Measurements from ENCODE around the gene TAF11L5. TPM values are rescaled to one million over a fixed set of nuclear protein-coding genes. Genes with fewer than 3 reads are reported as not detected.
"Not testable (repeated sequence)": the region's sequence is repeated elsewhere in the genome, so short reads cannot be mapped to it uniquely, and the experiment has no call there.

Gene TAF11L5
- total and polyA plus RNA-seq, 2 of the 13 experiments (the other 11 are each of a cell fraction or from before 2014, with no cell fraction given) = not detected

DNA sequence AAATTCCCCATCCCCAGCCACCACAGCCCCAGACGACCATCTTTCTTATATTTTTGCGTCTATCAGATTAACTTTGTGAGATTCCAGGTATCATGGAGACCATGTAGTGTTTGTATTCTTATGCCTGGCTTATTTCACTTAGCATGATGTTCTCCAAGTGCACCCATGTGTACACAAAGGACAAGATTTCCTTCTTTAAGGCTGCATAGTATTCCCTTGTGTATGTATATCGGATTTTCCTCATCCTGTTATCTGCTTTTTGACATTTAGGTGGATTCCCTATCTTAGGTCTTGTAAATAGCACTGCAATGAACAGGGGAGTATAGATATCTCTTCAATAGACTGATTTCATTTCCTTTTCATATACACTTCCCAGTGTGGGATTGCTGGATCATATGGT is 32.3 kb upstream of the TAF11L5 start:
- Histone ChIP-seq H4K20me1 (ENCODE audit: insufficient read depth, low read length) (no peaks in the 10 kb centered on the region), H3K79me2 (ENCODE audit: insufficient read depth, low read length) (no peaks in the 10 kb centered on the region), H2AFZ (ENCODE audit: low read length) (no peak overlapping the region), H3K36me3 (replicated peaks in 1 of 2; ENCODE audit: control insufficient read depth in 1 of 2, insufficient read depth in 2 of 2, low read length in 2 of 2) (no peaks in the 10 kb centered on the region), H3K9ac (ENCODE audit: insufficient read depth, low read depth, low read length) (no peak overlapping the region), H3K4me1 (ENCODE audit: insufficient read depth, low read length) (no peaks in the 10 kb centered on the region), H3K9me3 (ENCODE audit: low read length) (no peaks in the 10 kb centered on the region), H3K4me3 (replicated peaks in 1 of 3; ENCODE audit: insufficient read depth in 1 of 3, low read depth in 2 of 3, low read length in 3 of 3) (no peak overlapping the region), H3K27ac (ENCODE audit: extremely low read length, insufficient read depth, low read length) (no peak overlapping the region), H3K27me3 (ENCODE audit: control insufficient read depth in 1 of 2, insufficient read depth in 2 of 2, low read length in 2 of 2) (no peaks in the 10 kb centered on the region), H3K4me2 (ENCODE audit: low read depth, low read length) (no peak overlapping the region)
- no peak for TF ChIP-seq ZNF850 (CRISPR knock-in tag; conservative IDR thresholded peaks at IDR 0.05)
- no peak for TF ChIP-seq ZNF644 (CRISPR knock-in tag; IDR thresholded peaks at IDR 0.05; ENCODE audit: low read depth)
- no peak for TF ChIP-seq RELA (CRISPR knock-in tag; IDR thresholded peaks at IDR 0.05)
- no peak for TF ChIP-seq MATR3 (CRISPR knock-in tag; IDR thresholded peaks at IDR 0.05)
- 10% methylated on average over 3 of the region's 3 CpGs for WGBS (ENCODE audit: low lambda C conversion rate)
- BruUV-seq (replicated peaks) = no TSS peak
- DNase-seq (ENCODE audit: low spot score) (no peak), FAIRE-seq (no peak), ATAC-seq (no peak)
- in situ Hi-C loops (cut with HindIII; ENCODE audit: extremely low pct_ligation_motif_present, low pct_unique_long_range_greater_than_20kb) = no loop called here
- POLR2A ChIA-PET = no interaction called here
- CTCF ChIA-PET (ENCODE audit: low intra/inter-chr PET ratio, low total read pairs) = no interaction called here
- intact Hi-C loops (cut with micrococcal nuclease; ENCODE audit: unreplicated experiment) = no loop called here

DNA sequence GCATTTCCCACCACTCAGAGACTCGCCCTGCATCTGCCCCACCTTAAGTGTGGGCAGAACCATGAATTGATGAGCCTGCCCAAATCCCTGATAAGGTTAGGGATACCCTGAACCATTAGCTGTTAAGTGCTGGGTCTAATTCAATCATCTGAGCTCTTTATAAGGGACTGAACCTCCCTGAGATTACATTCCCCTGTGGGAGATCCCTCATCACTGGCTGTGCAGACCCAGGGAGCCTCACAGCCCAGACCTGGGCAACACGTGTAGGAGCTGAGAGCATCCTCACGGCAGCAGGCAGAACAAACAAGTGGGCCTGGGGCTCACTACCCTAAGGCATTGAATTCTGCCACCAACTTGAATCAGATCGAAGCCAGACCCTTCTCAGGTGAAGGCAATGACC is 27.6 kb upstream of the TAF11L5 start:
- FAIRE-seq (no peak), ATAC-seq (no peak), DNase-seq (ENCODE audit: low spot score) (no peak)
- intact Hi-C loops (cut with micrococcal nuclease; ENCODE audit: unreplicated experiment) = no loop called here
- H3K36me3 ChIP-seq (replicated peaks in 1 of 2; ENCODE audit: control insufficient read depth in 1 of 2, insufficient read depth in 2 of 2, low read length in 2 of 2) = no peaks in the 10 kb centered on the region
- no TSS peak for BruUV-seq (replicated peaks)
- TF ChIP-seq, protein P1, sequence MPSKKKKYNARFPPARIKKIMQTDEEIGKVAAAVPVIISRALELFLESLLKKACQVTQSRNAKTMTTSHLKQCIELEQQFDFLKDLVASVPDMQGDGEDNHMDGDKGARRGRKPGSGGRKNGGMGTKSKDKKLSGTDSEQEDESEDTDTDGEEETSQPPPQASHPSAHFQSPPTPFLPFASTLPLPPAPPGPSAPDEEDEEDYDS (CRISPR knock-in tag; IDR thresholded peaks at IDR 0.05) = no peak
- no peak overlapping the region for H3K27ac ChIP-seq (ENCODE audit: extremely low read length, insufficient read depth, low read length)
- H3K9ac ChIP-seq (ENCODE audit: insufficient read depth, low read depth, low read length) = no peak overlapping the region
- H3K4me3 ChIP-seq (replicated peaks in 1 of 3; ENCODE audit: insufficient read depth in 1 of 3, low read depth in 2 of 3, low read length in 3 of 3) = no peak overlapping the region
- ChIA-PET POLR2A (no interaction called here), CTCF (ENCODE audit: low intra/inter-chr PET ratio, low total read pairs) (no interaction called here)
- no peaks in the 10 kb centered on the region for H4K20me1 ChIP-seq (ENCODE audit: insufficient read depth, low read length)
- no peaks in the 10 kb centered on the region for H3K9me3 ChIP-seq (ENCODE audit: low read length)
- no peaks in the 10 kb centered on the region for H3K27me3 ChIP-seq (ENCODE audit: control insufficient read depth in 1 of 2, insufficient read depth in 2 of 2, low read length in 2 of 2)
- no peaks in the 10 kb centered on the region for H3K79me2 ChIP-seq (ENCODE audit: insufficient read depth, low read length)
- WGBS (ENCODE audit: low lambda C conversion rate) = 0% methylated on average over 2 of the region's 4 CpGs
- in situ Hi-C loops (cut with HindIII; ENCODE audit: extremely low pct_ligation_motif_present, low pct_unique_long_range_greater_than_20kb) = no loop called here
- H3K4me1 ChIP-seq (ENCODE audit: insufficient read depth, low read length) = no peaks in the 10 kb centered on the region
- no peak overlapping the region for H3K4me2 ChIP-seq (ENCODE audit: low read depth, low read length)
- no peak overlapping the region for H2AFZ ChIP-seq (ENCODE audit: low read length)

DNA sequence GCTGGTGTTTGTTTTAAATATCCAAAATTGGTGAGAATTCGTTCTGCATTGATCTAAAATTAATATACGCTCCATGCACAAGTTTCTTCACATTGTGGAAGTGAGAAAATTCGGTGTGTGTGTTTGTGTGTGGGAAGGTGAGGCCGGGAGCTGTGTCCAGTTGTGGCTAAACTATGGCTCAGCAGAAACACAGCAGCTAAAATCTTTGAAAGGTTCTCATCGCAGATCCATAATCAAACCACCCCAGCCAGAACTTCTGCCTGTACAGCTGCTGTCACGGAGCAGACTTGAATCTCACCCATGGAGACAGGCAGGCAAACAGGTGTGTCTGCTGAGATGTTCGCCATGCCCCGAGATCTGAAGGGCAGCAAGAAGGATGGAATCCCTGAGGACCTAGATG is 27.1 kb upstream of the TAF11L5 start, which contains the start of gene TAF11L2:
TAF11L2 (plus strand) TSS at position 301 of the 400 bp plus-strand sequence.
- DNase-seq (ENCODE audit: low spot score); intact Hi-C loops (cut with micrococcal nuclease; ENCODE audit: unreplicated experiment); H3K27ac ChIP-seq (ENCODE audit: extremely low read length, insufficient read depth, low read length); H2AFZ ChIP-seq (ENCODE audit: low read length); H3K79me2 ChIP-seq (ENCODE audit: insufficient read depth, low read length); POLR2A ChIA-PET; H3K4me3 ChIP-seq (replicated peaks in 1 of 3; ENCODE audit: insufficient read depth in 1 of 3, low read depth in 2 of 3, low read length in 3 of 3); H4K20me1 ChIP-seq (ENCODE audit: insufficient read depth, low read length); ATAC-seq; H3K9ac ChIP-seq (ENCODE audit: insufficient read depth, low read depth, low read length); H3K4me1 ChIP-seq (ENCODE audit: insufficient read depth, low read length); H3K9me3 ChIP-seq (ENCODE audit: low read length); FAIRE-seq; H3K27me3 ChIP-seq (ENCODE audit: control insufficient read depth in 1 of 2, insufficient read depth in 2 of 2, low read length in 2 of 2); in situ Hi-C loops (cut with HindIII; ENCODE audit: extremely low pct_ligation_motif_present, low pct_unique_long_range_greater_than_20kb); H3K36me3 ChIP-seq (replicated peaks in 1 of 2; ENCODE audit: control insufficient read depth in 1 of 2, insufficient read depth in 2 of 2, low read length in 2 of 2); BruUV-seq (replicated peaks); H3K4me2 ChIP-seq (ENCODE audit: low read depth, low read length); CTCF ChIA-PET (ENCODE audit: low intra/inter-chr PET ratio, low total read pairs): not testable (repeated sequence)
- WGBS (ENCODE audit: low lambda C conversion rate) = 4% methylated on average over 8 of the region's 8 CpGs
